Measurements from ENCODE around the gene SHF.

SHF gene

GRCh38 chr15:45181491-45182285 lies 6.1 kb downstream of the SHF start:
- DNase-seq (no peak), ATAC-seq (ENCODE audit: insufficient read depth, low read depth) (peak; percentile 65; the same call in 2 of the 3 replicates)
- Histone ChIP-seq H3K36me3 (ENCODE audit: insufficient read depth, low read length) (no peaks in the 10 kb centered on the region), H4K20me1 (ENCODE audit: insufficient read depth, low read length) (no peaks in the 10 kb centered on the region), H3K79me2 (ENCODE audit: insufficient read depth, low read length) (no peaks in the 10 kb centered on the region), H3K27me3 (ENCODE audit: insufficient read depth, low read length, poor library complexity) (no peaks in the 10 kb centered on the region), H3K4me3 (ENCODE audit: low read depth in 1 of 2, low read length in 2 of 2) (no peak overlapping the region), H3K27ac (ENCODE audit: low read length) (no peak overlapping the region), H2AFZ (ENCODE audit: low read depth, low read length) (no peak overlapping the region), H3K4me2 (ENCODE audit: insufficient read depth, low read length) (no peak overlapping the region), H3K9me3 (ENCODE audit: insufficient read depth, low read length, severe bottlenecking) (no peaks in the 10 kb centered on the region), H3K9ac (ENCODE audit: low read depth, low read length) (no peak overlapping the region), H3K4me1 (ENCODE audit: insufficient read depth, low read length) (peaks cover 7% of the 10 kb centered on the region)
- TF ChIP-seq CTCF (IDR thresholded peaks at IDR 0.05; ENCODE audit: borderline replicate concordance, extremely low read depth, low read length, poor library complexity, severe bottlenecking), result no peak
- TF ChIP-seq EZH2 (IDR thresholded peaks at IDR 0.05; ENCODE audit: borderline replicate concordance, low read depth, low read length, severe bottlenecking), result no peak

- Histone ChIP-seq H3K4me2 (ENCODE audit: insufficient read depth, low read length) (no peak overlapping the region), H4K20me1 (ENCODE audit: insufficient read depth, low read length) (no peaks in the 10 kb centered on the region), H3K9ac (ENCODE audit: low read depth, low read length) (no peak overlapping the region), H3K27ac (ENCODE audit: low read length) (no peak overlapping the region), H3K79me2 (ENCODE audit: insufficient read depth, low read length) (no peaks in the 10 kb centered on the region), H2AFZ (ENCODE audit: low read depth, low read length) (no peak overlapping the region), H3K4me3 (ENCODE audit: low read depth in 1 of 2, low read length in 2 of 2) (no peak overlapping the region), H3K36me3 (ENCODE audit: insufficient read depth, low read length) (no peaks in the 10 kb centered on the region), H3K9me3 (ENCODE audit: insufficient read depth, low read length, severe bottlenecking) (no peaks in the 10 kb centered on the region), H3K4me1 (ENCODE audit: insufficient read depth, low read length) (peaks cover 3% of the 10 kb centered on the region; the same call in 1 of the 2 replicates), H3K27me3 (ENCODE audit: insufficient read depth, low read length, poor library complexity) (no peaks in the 10 kb centered on the region)
- DNase-seq, result no peak
- TF ChIP-seq CTCF (IDR thresholded peaks at IDR 0.05; ENCODE audit: borderline replicate concordance, extremely low read depth, low read length, poor library complexity, severe bottlenecking) (no peak), EZH2 (IDR thresholded peaks at IDR 0.05; ENCODE audit: borderline replicate concordance, low read depth, low read length, severe bottlenecking) (no peak)
- ATAC-seq (ENCODE audit: insufficient read depth, low read depth), result no peak
These were observed 6.9 kb downstream of the SHF start for GRCh38 chr15:45180648-45181436.

- H3K4me3 ChIP-seq (ENCODE audit: low read depth in 1 of 2, low read length in 2 of 2), result no peak overlapping the region
- DNase-seq (no peak), ATAC-seq (ENCODE audit: insufficient read depth, low read depth) (no peak)
- H3K79me2 ChIP-seq (ENCODE audit: insufficient read depth, low read length), result no peaks in the 10 kb centered on the region
- H3K27ac ChIP-seq (ENCODE audit: low read length), result no peak overlapping the region
- H3K27me3 ChIP-seq (ENCODE audit: insufficient read depth, low read length, poor library complexity), result no peaks in the 10 kb centered on the region
- TF ChIP-seq CTCF (IDR thresholded peaks at IDR 0.05; ENCODE audit: borderline replicate concordance, extremely low read depth, low read length, poor library complexity, severe bottlenecking), result no peak
- no peaks in the 10 kb centered on the region for H3K9me3 ChIP-seq (ENCODE audit: insufficient read depth, low read length, severe bottlenecking)
- no peak overlapping the region for H2AFZ ChIP-seq (ENCODE audit: low read depth, low read length)
- H4K20me1 ChIP-seq (ENCODE audit: insufficient read depth, low read length), result no peaks in the 10 kb centered on the region
- no peak overlapping the region for H3K4me2 ChIP-seq (ENCODE audit: insufficient read depth, low read length)
- H3K36me3 ChIP-seq (ENCODE audit: insufficient read depth, low read length), result no peaks in the 10 kb centered on the region
- H3K4me1 ChIP-seq (ENCODE audit: insufficient read depth, low read length), result 0 out of 2 replicates have a peak, but pooled peaks cover 3% of the 10 kb centered on the region
- no peak overlapping the region for H3K9ac ChIP-seq (ENCODE audit: low read depth, low read length)
These were observed 7.6 kb downstream of the SHF start for GRCh38 chr15:45180201-45180600.

All from DND-41 (cell line).